ENCODE results near the gene LRP4.

The LRP4 gene

GRCh38 chr11:46920755-46921154 is 2.4 kb upstream of the LRP4 start:
- DNase-seq, result no peak

DNA sequence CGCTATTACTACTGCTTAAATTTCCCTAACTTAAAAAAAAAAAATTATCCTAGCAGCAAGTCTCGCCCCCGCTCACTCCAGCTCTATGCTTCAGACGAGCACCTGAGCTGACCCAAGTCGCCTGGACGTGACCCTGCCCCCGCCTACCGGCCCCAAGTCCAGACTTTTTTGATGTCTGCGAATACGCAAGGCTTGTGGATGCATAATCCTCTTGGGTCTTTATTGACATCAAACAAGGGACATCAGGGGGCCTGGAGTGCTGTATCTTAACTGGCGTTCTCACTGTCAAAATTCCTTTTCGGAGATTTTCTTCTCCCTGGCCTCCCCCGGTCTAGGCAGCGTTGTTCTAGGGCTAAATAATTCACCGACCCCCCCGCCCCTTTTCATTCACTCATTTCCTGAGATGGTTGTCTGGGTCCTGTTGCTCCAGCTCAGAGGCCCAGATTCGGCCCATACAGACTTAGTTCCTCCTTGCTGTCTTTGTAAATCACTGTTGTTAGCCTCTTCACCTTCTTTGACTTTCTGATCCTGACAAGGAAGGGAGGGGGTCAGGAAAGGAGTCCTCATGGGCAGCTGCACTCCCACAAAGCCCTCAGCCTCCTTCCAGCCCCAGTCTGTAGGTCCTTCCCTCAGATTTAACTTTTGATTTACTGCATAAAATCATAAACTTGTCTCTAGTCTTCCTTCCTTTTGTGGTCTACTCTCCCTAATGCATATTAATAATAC is 601 bp upstream of the LRP4 start:
- DNase-seq, result peak in 1 of 2 experiments; percentile 49

DNA sequence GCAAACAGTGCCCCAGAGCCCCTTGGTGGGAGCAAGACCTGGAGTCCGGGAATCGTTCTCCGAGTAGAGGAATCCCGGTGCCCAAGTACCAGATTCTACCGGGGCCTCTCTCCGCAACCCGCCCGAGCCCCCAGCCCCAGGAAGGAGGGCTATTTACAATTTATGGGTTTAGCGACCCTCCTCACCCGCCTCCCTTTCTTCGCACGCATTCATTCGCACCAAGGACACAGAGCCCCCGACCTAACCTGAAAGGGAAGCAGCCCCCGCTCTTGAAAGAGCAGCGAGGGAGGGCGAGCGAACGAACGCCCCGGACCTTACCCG is 628 bp downstream of the LRP4 start:
- no peak for DNase-seq

- DNase-seq, result no peak
Observed at GRCh38 chr11:46917109-46917761, 1.1 kb downstream of the LRP4 start.

GRCh38 chr11:46916286-46917108 is 1.9 kb downstream of the LRP4 start:
- DNase-seq, result peak; percentile 62 to 81

DNA sequence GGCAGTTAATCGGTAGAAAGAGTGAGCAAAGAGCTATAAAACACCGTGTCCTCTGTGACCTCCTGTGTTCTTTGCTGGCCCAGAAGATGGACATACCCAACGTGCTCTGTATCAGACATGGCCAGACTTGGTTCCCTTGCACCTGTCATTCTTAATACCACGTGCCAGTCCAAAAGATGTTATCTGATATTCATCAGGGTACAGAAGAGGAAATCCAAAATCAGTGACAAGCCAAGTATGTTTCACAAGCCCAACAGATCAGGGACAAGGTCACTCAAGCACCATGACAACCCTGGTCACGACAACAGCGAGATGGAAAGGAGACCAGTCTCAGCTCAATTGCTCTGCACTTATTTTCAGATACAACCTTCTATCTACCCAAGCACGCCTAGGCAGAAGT is 3.4 kb downstream of the LRP4 start:
- no peak for DNase-seq

- no peak for DNase-seq
Observed at GRCh38 chr11:46914363-46914762, 4.0 kb downstream of the LRP4 start.

GRCh38 chr11:46913484-46913883 is 4.9 kb downstream of the LRP4 start:
- no peak for DNase-seq

GRCh38 chr11:46912526-46913150 is 5.7 kb downstream of the LRP4 start:
- peak; percentile 15 to 20 for DNase-seq

DNA sequence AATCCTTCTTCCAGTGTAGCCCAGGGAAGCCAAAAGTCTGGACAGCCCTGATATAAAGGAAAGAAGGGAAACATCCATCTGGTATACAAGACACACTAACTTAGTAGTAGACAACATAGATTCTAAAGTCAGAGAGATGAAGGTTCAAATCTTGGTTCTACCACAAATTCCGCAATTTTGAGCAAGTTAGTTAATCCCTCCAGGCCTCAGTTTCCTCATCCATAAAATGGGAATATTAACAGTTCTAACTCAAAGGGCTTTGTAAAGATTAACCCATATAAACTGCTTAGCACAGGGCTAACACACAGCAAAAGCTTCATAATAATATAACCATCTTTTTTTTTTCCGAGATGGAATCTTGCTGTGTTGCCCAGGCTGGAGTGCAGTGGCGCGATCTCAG is 10.7 kb downstream of the LRP4 start:
- no peak for DNase-seq

GRCh38 chr11:46906609-46907041 is 11.7 kb downstream of the LRP4 start:
- no peak for DNase-seq

GRCh38 chr11:46905806-46906205 is 12.5 kb downstream of the LRP4 start:
- no peak for DNase-seq

- DNase-seq, result no peak
Observed at GRCh38 chr11:46903846-46904245, 14.5 kb downstream of the LRP4 start.

GRCh38 chr11:46902694-46903093 is 15.7 kb downstream of the LRP4 start:
- DNase-seq, result no peak

GRCh38 chr11:46901156-46901555 is 17.2 kb downstream of the LRP4 start:
- DNase-seq, result peak in 1 of 2 experiments; percentile 17

DNA sequence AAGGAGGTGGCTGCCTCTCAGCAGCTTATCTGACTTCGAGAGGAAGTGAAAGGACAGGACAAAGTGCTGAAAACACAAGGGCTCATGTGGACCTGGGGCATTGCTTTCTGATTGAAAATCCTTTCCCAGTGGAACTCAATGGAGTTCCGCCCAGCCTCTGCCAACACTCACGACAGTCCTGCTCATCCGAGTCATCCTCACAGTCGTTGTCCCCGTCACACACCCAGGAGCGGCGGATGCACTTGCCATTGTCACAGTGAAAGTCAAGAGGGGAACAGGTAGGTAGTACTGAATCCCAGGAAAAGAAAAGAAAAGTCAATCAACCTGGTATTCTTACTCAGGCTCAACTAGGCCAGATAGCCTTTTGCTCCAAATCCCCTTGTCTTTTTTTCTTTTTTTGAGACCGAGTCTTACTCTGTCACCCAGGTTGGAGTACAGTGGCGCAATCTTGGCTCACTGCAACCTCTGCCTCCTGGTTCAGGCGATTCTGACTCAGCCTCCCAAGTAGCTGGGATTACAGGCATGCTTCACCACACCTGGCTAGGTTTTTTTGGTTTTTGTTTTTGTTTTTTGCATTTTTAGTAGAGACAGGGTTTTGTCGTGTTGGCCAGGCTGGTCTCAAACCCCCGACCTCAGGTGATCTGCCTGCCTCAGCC is 18.1 kb downstream of the LRP4 start:
- DNase-seq, result no peak

DNA sequence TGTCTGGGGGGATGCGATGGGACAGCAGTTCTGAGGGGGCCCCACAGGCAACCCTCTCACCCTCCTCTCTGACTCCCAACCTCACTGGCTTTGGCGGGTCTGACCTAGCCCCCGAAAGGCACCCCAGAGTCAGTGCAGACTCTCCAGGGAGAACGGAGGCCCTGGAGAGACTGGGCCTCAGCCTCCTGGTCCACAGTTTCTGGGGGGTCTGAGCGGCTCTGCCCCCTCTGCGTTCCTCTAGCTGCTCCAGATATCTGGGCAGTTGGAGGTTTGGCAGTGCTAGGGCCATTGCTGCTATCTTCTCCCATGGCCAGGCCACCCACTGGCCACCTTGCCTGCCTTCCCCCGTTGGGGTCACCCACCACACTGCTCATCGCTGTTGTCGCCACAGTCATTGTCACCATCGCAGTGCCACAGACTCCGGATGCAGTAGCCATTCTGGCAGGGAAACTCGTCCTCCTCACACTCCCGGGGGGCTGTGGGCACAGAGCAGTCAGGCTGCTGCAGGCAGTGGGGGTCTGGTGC is 18.8 kb downstream of the LRP4 start:
- DNase-seq, result no peak

DNA sequence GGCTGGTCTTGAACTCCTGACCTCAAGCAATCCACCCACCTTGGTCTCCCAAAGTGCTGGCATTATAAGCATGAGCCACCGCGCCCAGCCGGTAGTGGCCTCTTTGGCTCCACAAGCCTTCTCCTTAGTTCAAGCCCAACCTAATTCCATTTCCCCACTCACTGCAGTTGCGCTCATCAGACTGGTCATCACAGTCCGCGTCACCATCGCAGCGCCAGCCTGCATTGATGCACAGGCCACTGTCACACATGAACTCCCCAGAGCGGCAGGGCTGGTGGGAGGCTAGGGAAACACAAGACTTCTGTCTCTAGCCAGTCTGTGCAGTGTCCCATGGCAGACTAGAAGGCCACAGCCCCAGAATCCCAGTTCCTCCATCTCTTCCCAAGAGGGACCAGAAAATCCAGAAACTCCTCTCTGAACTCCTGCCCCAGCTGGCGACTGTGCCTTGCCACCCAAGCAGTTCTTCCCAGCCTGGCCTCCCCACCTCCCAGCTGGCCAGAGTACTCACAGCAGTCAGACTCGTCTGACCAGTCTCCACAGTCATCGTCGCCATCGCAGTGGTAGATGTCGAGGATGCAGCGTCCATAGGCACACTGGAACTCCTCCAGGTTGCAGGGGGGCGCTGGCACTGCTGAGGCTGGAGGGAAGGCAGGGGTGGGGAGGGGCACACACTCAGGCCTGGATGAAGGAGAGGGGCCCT is 19.8 kb downstream of the LRP4 start:
- no peak for DNase-seq

DNA sequence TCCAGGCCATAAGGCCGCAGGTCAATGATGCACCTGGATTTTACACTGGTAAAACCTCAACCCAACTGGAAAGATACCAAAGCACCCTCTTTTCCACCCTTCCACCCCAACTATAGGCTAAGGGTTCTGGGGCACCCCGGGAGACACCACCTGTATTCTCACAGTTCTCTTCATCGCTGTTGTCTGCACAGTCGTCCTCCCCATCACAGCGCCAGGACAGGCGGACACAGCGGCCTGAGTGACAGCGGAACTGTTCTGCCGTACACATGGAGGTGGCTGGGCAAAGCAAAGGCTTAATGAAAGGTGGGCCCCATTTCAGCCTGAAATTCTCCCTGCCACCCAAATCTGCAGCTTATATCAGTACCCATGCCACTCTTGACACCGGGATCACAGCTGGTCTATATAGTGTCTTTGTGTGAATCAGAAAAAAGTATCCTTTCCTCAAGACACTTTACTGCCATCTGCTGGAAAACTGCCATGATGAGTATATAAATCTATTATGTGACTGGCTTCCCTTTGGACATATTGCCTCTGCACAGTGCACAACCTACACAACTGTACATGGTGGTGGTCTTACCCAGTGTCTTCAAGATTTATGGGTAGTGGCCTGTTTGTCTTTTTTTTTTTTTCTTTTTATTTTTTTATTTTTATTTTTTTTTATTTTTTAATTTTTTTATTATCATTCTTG is 21.5 kb downstream of the LRP4 start:
- peak; percentile 75 to 85 for DNase-seq

DNA sequence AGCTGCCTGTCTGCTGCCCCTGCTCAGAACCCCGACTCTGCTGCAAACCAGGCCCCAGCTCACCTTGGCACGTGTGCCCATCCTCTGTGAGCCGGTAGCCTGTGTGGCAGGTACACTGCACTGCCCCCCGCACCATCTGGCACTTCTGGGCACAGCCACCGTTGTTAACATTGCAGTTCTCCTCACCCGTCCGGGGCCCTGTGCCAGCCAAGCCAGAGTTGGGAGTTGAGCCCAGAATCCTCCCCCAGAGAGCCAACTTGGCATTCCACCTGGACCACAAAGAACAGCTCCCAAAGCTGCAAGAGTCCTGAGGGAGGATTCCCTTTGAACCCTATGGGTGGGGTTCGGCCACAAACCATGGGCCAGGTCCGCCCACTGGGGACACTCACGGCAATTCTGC is 22.5 kb downstream of the LRP4 start:
- DNase-seq, result no peak

DNA sequence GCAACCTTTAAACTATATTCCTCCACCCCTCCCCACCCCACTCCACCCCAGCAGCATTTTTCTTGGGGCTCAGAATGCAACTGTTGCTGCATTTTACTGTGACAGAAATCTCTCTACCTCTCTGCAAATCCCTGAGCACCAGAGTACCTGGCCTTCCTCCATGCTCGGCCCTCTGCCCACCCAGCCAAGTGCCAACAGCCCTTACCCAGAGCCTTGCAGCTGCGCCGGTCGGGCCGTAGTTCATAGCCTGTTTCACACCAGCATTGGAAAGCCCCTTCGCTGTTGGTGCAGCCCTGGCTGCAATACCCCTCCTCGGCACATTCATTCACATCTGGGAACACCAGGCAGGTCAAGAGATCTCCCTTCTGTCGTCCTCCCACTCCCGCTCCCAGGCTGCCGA is 23.4 kb downstream of the LRP4 start:
- no peak for DNase-seq

Measured in Kasumi-1 (cell line).